Neural cell (in vitro differentiated cells): Measurements from ENCODE around the gene ZNF839.

Source experiments
- EP300 ChIP-seq: fragments of 450-650 bp; conservative IDR thresholded peaks from 2 replicates; pipeline ENCODE4 v1.6.1; 2014; ENCODE audit warnings: antibody characterized with exemption, mild to moderate bottlenecking, moderate library complexity; ENCODE audit not compliant: poor library complexity, severe bottlenecking
- EZH2 ChIP-seq: fragments of 200-600, 300-800 bp; shearing (Covaris generic), sonication (generic); IDR thresholded peaks from 2 replicates; pipeline ENCODE4 v1.6.1; 2014; ENCODE audit warnings: antibody characterized with exemption, low read length, borderline replicate concordance, mild to moderate bottlenecking; ENCODE audit not compliant: insufficient read depth, poor library complexity, severe bottlenecking
- SMC3 ChIP-seq: fragments of 450-650 bp; conservative IDR thresholded peaks from 2 replicates; pipeline ENCODE4 v1.6.1; 2014; ENCODE audit warnings: antibody characterized with exemption, mild to moderate bottlenecking, moderate library complexity; ENCODE audit not compliant: poor library complexity
- TF ChIP-seq, protein P1 (sequence below): fragments of 450-650 bp; IDR thresholded peaks from 2 replicates; pipeline ENCODE4 v1.5.1; 2014; ENCODE audit warnings: antibody characterized with exemption, mild to moderate bottlenecking, moderate library complexity; ENCODE audit not compliant: poor library complexity, severe bottlenecking

- TF ChIP-seq EZH2 (no peak), EP300 (no peak), SMC3 (no peak)
- TF ChIP-seq, protein P1, sequence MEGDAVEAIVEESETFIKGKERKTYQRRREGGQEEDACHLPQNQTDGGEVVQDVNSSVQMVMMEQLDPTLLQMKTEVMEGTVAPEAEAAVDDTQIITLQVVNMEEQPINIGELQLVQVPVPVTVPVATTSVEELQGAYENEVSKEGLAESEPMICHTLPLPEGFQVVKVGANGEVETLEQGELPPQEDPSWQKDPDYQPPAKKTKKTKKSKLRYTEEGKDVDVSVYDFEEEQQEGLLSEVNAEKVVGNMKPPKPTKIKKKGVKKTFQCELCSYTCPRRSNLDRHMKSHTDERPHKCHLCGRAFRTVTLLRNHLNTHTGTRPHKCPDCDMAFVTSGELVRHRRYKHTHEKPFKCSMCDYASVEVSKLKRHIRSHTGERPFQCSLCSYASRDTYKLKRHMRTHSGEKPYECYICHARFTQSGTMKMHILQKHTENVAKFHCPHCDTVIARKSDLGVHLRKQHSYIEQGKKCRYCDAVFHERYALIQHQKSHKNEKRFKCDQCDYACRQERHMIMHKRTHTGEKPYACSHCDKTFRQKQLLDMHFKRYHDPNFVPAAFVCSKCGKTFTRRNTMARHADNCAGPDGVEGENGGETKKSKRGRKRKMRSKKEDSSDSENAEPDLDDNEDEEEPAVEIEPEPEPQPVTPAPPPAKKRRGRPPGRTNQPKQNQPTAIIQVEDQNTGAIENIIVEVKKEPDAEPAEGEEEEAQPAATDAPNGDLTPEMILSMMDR: no peak
Observed at GRCh38 chr14:102292441-102292840, 27.1 kb upstream of the ZNF839 start.
